GM12878 (cell line): ENCODE results near the gene MAP1LC3A. TPM values are rescaled to one million over a fixed set of nuclear protein-coding genes. Genes with fewer than 3 reads are reported as not detected.

Experiments used
- ATAC-seq: fragments of 200-7000 bp; cut with Tn5 transposase; 3 replicates; pipeline ENCODE4 v1.9.1; 2020; ENCODE audit warnings: mild to moderate bottlenecking, moderate library complexity
- BruUV-seq: library from RNA; stranded (reverse); fragments of 400-500 nt; replicated peaks from 2 replicates; lab custom pipeline; 2021; lab: Mats Ljungman, UMichigan
- CTCF ChIA-PET: fragments of 300-600 bp; sonication (Branson Sonifier 250); formaldehyde crosslinking; extraction: SDS; loops from one replicate; lab custom pipeline; 2021; ENCODE audit warnings: inconsistent platforms; lab: Yijun Ruan, JAX
- POLR2A ChIA-PET: fragments of 350-600 bp; formaldehyde crosslinking; extraction: SDS; loops from one replicate; lab custom pipeline; 2021; ENCODE audit warnings: inconsistent platforms; lab: Charles Lee
- RAD21 ChIA-PET: fragments of 300-600 bp; sonication (Branson Sonifier 250); formaldehyde crosslinking; loops from one replicate; lab custom pipeline; 2023; ENCODE audit warnings: antibody characterized with exemption; ENCODE audit not compliant: unreplicated experiment; lab: Charles Lee
- SMC1A ChIA-PET: fragments of 300-600 bp; sonication (Branson Sonifier 250); formaldehyde crosslinking; loops from one replicate; lab custom pipeline; 2023; ENCODE audit not compliant: unreplicated experiment, uncharacterized antibody; lab: Charles Lee
- DNase-seq: peaks from one replicate; pipeline ENCODE4 v3.0.0-alpha.2; 2011; ENCODE audit warnings: low read depth, low spot score
- FAIRE-seq: peaks from 3 replicates; lab custom pipeline; 2011; peaks lifted over from hg19 to GRCh38; lab: Jason Lieb, UNC
- H2AFZ ChIP-seq: 2 replicates; pipeline ENCODE4 v1.6.0; 2011; ENCODE audit warnings: low read depth, low read length, control low read depth; ENCODE audit not compliant: control insufficient read depth
- H3K27ac ChIP-seq: 2 replicates; pipeline ENCODE4 v1.5.1; 2011; ENCODE audit warnings: control low read depth; ENCODE audit not compliant: control insufficient read depth, insufficient read depth
- H3K27me3 ChIP-seq, 2 experiments: replicated peaks in 1 of 2; 2 replicates each; pipeline versions ENCODE4 v1.6.0 to v1.6.1; 2011; ENCODE audit warnings: low read length in 1 of 2; ENCODE audit not compliant: control insufficient read depth in 2 of 2, insufficient read depth in 2 of 2
- H3K36me3 ChIP-seq, 2 experiments: 2 replicates each; pipeline ENCODE4 v1.5.1; 2011; ENCODE audit warnings: low read length in 1 of 2; ENCODE audit not compliant: control insufficient read depth in 2 of 2, insufficient read depth in 2 of 2
- H3K4me1 ChIP-seq: 2 replicates; pipeline ENCODE4 v1.6.1; 2011; ENCODE audit warnings: mild to moderate bottlenecking, low read length, moderate library complexity, mixed read lengths; ENCODE audit not compliant: control insufficient read depth, insufficient read depth
- H3K4me2 ChIP-seq: 2 replicates; pipeline ENCODE4 v1.6.0; 2011; ENCODE audit warnings: control low read depth; ENCODE audit not compliant: control insufficient read depth, insufficient read depth
- H3K4me3 ChIP-seq: fragments of 200-600 bp; sonication (generic); 2 replicates; pipeline ENCODE4 v1.5.1; 2016
- H3K79me2 ChIP-seq: 2 replicates; pipeline ENCODE4 v1.6.0; 2011; ENCODE audit warnings: low read length; ENCODE audit not compliant: control insufficient read depth, insufficient read depth
- H3K9ac ChIP-seq: 2 replicates; pipeline ENCODE4 v1.8.0; 2011; ENCODE audit warnings: low read length, control low read depth, mixed read lengths; ENCODE audit not compliant: control insufficient read depth, insufficient read depth
- H3K9me3 ChIP-seq: replicated peaks from 3 replicates; pipeline ENCODE4 v1.5.1; 2011; ENCODE audit warnings: mild to moderate bottlenecking, low read length; ENCODE audit not compliant: control insufficient read depth, insufficient read depth
- H4K20me1 ChIP-seq: 2 replicates; pipeline ENCODE4 v1.6.0; 2011; ENCODE audit not compliant: control insufficient read depth, insufficient read depth
- BMI1 ChIP-seq: fragments of 450-650 bp; IDR thresholded peaks from 2 replicates; pipeline ENCODE4 v1.6.1; 2016; ENCODE audit warnings: mild to moderate bottlenecking, moderate library complexity, borderline replicate concordance
- CREM ChIP-seq: IDR thresholded peaks from 2 replicates; pipeline ENCODE4 v1.6.1; 2014; ENCODE audit warnings: antibody characterized with exemption, low read depth
- RB1 ChIP-seq: fragments of 450-650 bp; formaldehyde crosslinking; IDR thresholded peaks from 2 replicates; pipeline ENCODE4 v1.6.1; 2017; ENCODE audit warnings: mild to moderate bottlenecking, borderline replicate concordance
- RELA ChIP-seq: fragments of 450-650 bp; IDR thresholded peaks from 2 replicates; pipeline ENCODE4 v1.8.0; 2014; ENCODE audit warnings: borderline replicate concordance; ENCODE audit not compliant: partially characterized antibody
- TCF3 ChIP-seq: IDR thresholded peaks from 2 replicates; pipeline ENCODE4 v1.6.1; 2012; ENCODE audit warnings: low read depth, mild to moderate bottlenecking, low read length, borderline replicate concordance; ENCODE audit not compliant: insufficient read depth
- WGBS: methylation state at CpG from one replicate; pipeline ENCODE4 v1.1.6; 2016; ENCODE audit warnings: low lambda C conversion rate; ENCODE audit not compliant: insufficient replicate concordance, insufficient coverage; ENCODE audit errors: missing lambda C conversion rate; 5-methylcytosine and 5-hydroxymethylcytosine counted together
- in situ Hi-C: fragments of 300-500 bp; cut with MboI; formaldehyde crosslinking; loops from 9 replicates; pipeline ENCODE4 v1.14.3; 2018; ENCODE audit warnings: mixed read lengths
- intact Hi-C: fragments of 100-400 bp; cut with micrococcal nuclease; formaldehyde crosslinking; loops from one replicate; pipeline ENCODE4 v1.14.2; 2022; ENCODE audit not compliant: unreplicated experiment
- polyA plus RNA-seq, 11 experiments: library from polyadenylated mRNA; depleted of rRNA in 4 of 11; unstranded in 6 of 11; stranded (reverse) in 5 of 11; fragments of >200 nt; fragmentation: Nextera tagmentation in 4 of 11; fragmentation: Illumina TruSeq in 1 of 11; extraction: Ambion mirVana in 4 of 11; extraction: Trizol in 1 of 11; gene quantifications; 1 replicate in 1 of 11; 2 replicates in 10 of 11; pipeline versions ENCODE4 v1.2.1 to v1.2.3, GENCODE V29; 2011 to 2016; ENCODE audit warnings: inconsistent platforms in 2 of 11, missing spikeins in 2 of 11, low read depth in 1 of 11
- total RNA-seq, 4 experiments: library from RNA; depleted of rRNA in 3 of 4; stranded (reverse); fragments of >200 nt in 3 of 4; fragmentation: Illumina TruSeq in 1 of 4; extraction: Trizol in 1 of 4; gene quantifications; 2 replicates each; pipeline versions ENCODE4 v1.2.1 to v1.2.3, GENCODE V29; 2013 to 2021
- TF ChIP-seq, protein P1 (sequence below): IDR thresholded peaks from 2 replicates; pipeline ENCODE4 v1.6.1; 2011; ENCODE audit warnings: borderline replicate concordance, low read depth, mild to moderate bottlenecking, moderate library complexity, low read length; ENCODE audit not compliant: insufficient read depth, poor library complexity, severe bottlenecking
- TF ChIP-seq, protein P2 (sequence below): fragments of 450-650 bp; IDR thresholded peaks from 2 replicates; pipeline ENCODE4 v1.6.1; 2018; ENCODE audit warnings: borderline replicate concordance, mild to moderate bottlenecking; ENCODE audit not compliant: partially characterized antibody

The MAP1LC3A gene
- total and polyA plus RNA-seq, 10 of the 15 experiments (the other 5 are each of a cell fraction or from before 2014, with no cell fraction given), result 0.27 to 1.2 (median 0.39) TPM; not detected in 4

DNA sequence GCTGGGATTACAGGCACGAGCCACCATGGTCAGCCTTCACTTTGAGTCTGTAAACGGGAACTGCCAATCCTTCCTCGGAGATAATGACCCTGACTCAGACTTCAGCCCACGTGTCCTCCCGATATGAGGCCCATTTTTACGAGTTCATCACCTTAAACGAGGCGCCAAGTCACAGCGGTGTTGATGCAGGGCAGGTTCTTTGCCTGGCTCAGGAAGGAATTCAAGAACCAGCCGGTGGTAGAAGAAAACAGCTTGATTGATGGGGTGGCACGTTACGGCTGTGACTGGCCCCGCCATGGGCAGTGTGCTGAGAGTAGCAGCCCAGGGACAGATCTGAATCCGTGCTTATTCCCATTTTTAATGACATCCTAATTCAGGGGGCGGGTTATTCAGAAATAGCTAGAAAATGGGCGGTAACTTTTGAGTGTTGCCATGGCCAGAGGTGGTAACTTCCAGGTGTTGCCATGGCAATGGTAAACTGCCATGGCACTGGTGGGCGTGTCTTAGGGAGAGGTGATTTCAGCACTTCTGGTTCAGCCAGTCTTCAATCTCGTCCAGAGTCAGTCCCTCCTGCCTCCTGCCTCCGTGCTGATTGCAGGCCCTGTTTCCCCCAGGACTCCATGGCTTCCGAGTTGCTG lies 9.1 kb upstream of the MAP1LC3A start:
- Histone ChIP-seq H3K9ac (no peak overlapping the region), H3K4me3 (no peak overlapping the region), H3K79me2 (no peaks in the 10 kb centered on the region), H2AFZ (no peak overlapping the region), H4K20me1 (no peaks in the 10 kb centered on the region), H3K4me2 (no peak overlapping the region), H3K27me3 (no peaks in the 10 kb centered on the region), H3K27ac (no peak overlapping the region), H3K4me1 (no peaks in the 10 kb centered on the region), H3K9me3 (no peaks in the 10 kb centered on the region), H3K36me3 (no peaks in the 10 kb centered on the region)
- in situ Hi-C loops, result no loop called here
- intact Hi-C loops, result no loop called here
- ChIA-PET SMC1A (no interaction called here), POLR2A (interaction anchor here (0.7 kb wide), 1 partner anchor 27 kb away, joined by 4 read pairs; no protein-coding TSS in a partner anchor), RAD21 (no interaction called here), CTCF (interaction anchor here (0.6 to 1.0 kb wide), 2 partner anchors 11 to 13 kb away, joined by 3 read pairs; no protein-coding TSS in a partner anchor)
- TF ChIP-seq TCF3, result no peak
- TF ChIP-seq, protein P1, sequence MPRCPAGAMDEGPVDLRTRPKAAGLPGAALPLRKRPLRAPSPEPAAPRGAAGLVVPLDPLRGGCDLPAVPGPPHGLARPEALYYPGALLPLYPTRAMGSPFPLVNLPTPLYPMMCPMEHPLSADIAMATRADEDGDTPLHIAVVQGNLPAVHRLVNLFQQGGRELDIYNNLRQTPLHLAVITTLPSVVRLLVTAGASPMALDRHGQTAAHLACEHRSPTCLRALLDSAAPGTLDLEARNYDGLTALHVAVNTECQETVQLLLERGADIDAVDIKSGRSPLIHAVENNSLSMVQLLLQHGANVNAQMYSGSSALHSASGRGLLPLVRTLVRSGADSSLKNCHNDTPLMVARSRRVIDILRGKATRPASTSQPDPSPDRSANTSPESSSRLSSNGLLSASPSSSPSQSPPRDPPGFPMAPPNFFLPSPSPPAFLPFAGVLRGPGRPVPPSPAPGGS, result no peak
- TF ChIP-seq BMI1, result peak; percentile 55
- no peak for TF ChIP-seq RB1
- no peak for TF ChIP-seq RELA
- TF ChIP-seq CREM, result no peak
- TF ChIP-seq, protein P2, sequence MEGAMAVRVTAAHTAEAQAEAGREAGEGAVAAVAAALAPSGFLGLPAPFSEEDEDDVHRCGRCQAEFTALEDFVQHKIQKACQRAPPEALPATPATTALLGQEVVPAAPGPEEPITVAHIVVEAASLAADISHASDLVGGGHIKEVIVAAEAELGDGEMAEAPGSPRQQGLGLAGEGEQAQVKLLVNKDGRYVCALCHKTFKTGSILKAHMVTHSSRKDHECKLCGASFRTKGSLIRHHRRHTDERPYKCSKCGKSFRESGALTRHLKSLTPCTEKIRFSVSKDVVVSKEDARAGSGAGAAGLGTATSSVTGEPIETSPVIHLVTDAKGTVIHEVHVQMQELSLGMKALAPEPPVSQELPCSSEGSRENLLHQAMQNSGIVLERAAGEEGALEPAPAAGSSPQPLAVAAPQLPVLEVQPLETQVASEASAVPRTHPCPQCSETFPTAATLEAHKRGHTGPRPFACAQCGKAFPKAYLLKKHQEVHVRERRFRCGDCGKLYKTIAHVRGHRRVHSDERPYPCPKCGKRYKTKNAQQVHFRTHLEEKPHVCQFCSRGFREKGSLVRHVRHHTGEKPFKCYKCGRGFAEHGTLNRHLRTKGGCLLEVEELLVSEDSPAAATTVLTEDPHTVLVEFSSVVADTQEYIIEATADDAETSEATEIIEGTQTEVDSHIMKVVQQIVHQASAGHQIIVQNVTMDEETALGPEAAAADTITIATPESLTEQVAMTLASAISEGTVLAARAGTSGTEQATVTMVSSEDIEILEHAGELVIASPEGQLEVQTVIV, result no peak
- WGBS, result 70% methylated on average over 20 of the region's 20 CpGs
- ATAC-seq (peak; percentile 57; the same call in 2 of the 3 replicates), FAIRE-seq (no peak), DNase-seq (no peak)
- no TSS peak for BruUV-seq
